Activated B cell treated with CpG ODN at 0.5 μM for 24 hours (primary cell): ENCODE data around the gene KIF13A. TPM values are rescaled to one million over a fixed set of nuclear protein-coding genes. Genes with fewer than 3 reads are reported as not detected.
A peak's percentile ranks its signal among the peaks of the same experiment; 100 is the strongest.

Experiments
- ATAC-seq: fragments of 200-7000 bp; cut with Tn5 transposase; one replicate; pipeline ENCODE4 v1.10.0; 2021; ENCODE audit warnings: low read depth, mild to moderate bottlenecking, moderate library complexity
- CTCF ChIA-PET: fragments of 350-600 bp; sonication (Branson Sonifier 250); formaldehyde crosslinking; loops from one replicate; lab custom pipeline; 2021; ENCODE audit warnings: antibody characterized with exemption; lab: Charles Lee
- POLR2A ChIA-PET: fragments of 350-600 bp; sonication (Branson Sonifier 250); formaldehyde crosslinking; loops from one replicate; lab custom pipeline; 2021; ENCODE audit warnings: antibody characterized with exemption; lab: Charles Lee
- DNase-seq: peaks from one replicate; pipeline ENCODE4 v3.0.0; 2022
- H3K27ac Mint-ChIP-seq: one replicate; pipeline ENCODE4 v1.8.0; 2020; ENCODE audit warnings: mixed read lengths
- H3K27me3 Mint-ChIP-seq: one replicate; pipeline ENCODE4 v1.8.0; 2021; ENCODE audit warnings: mixed read lengths
- H3K36me3 Mint-ChIP-seq: one replicate; pipeline ENCODE4 v1.8.0; 2021; ENCODE audit warnings: low read depth, mixed read lengths
- H3K4me1 Mint-ChIP-seq: one replicate; pipeline ENCODE4 v1.8.0; 2021; ENCODE audit warnings: mixed read lengths
- H3K4me3 Mint-ChIP-seq: one replicate; pipeline ENCODE4 v1.8.0; 2020; ENCODE audit warnings: mild to moderate bottlenecking, mixed read lengths
- H3K9me3 Mint-ChIP-seq: one replicate; pipeline ENCODE4 v1.8.0; 2020; ENCODE audit warnings: mixed read lengths
- CTCF ChIP-seq: fragments of 200-600 bp; IDR thresholded peaks from one replicate; pipeline ENCODE4 v1.8.0; 2022; ENCODE audit warnings: antibody characterized with exemption, mild to moderate bottlenecking
- intact Hi-C: fragments of 100-400 bp; cut with micrococcal nuclease; formaldehyde crosslinking; loops from one replicate; pipeline ENCODE4 v1.15.1; 2024
- total RNA-seq: library from RNA; stranded (reverse); gene quantifications from 2 replicates; pipeline ENCODE4 v1.2.3, GENCODE V29; 2022

Gene KIF13A
- total RNA-seq, result 13.1 and 14.1 TPM in 2 replicates

GRCh38 chr6:17987447-17987696 lies at the start of gene KIF13A:
KIF13A (minus strand) TSS chr6:17987635; CDS start chr6:17987463, 172 bp downstream.
- ATAC-seq (peak; percentile 68), DNase-seq (no peak)
- POLR2A ChIA-PET, result interaction anchor here (1.3 kb wide), 1 partner anchor 9 kb away, joined by 4 read pairs; no protein-coding TSS in a partner anchor
- intact Hi-C loops, result loop anchor here (1.0 to 10.0 kb wide), 5 partner anchors 135 to 487 kb away; partner anchors contain the start of genes NHLRC1, NUP153 and RNF144B
- TF ChIP-seq CTCF, result no peak
- Mint-ChIP-seq H3K36me3 (no peaks in the 10 kb centered on the region), H3K27me3 (no peaks in the 10 kb centered on the region), H3K4me3 (peak within 1 kb of the TSS; percentile 91), H3K9me3 (no peaks in the 10 kb centered on the region), H3K27ac (peak within 1 kb of the TSS; percentile 88), H3K4me1 (peaks cover 32% of the 10 kb centered on the region)
- CTCF ChIA-PET, result no interaction called here

GRCh38 chr6:18036781-18037180 lies 49.3 kb upstream of the KIF13A start:
- DNase-seq, result no peak
- no peak for ATAC-seq
- Mint-ChIP-seq H3K4me1 (no peaks in the 10 kb centered on the region), H3K36me3 (no peaks in the 10 kb centered on the region), H3K27me3 (peaks cover 3% of the 10 kb centered on the region), H3K9me3 (no peaks in the 10 kb centered on the region), H3K27ac (no peak overlapping the region), H3K4me3 (no peak overlapping the region)
- TF ChIP-seq CTCF, result no peak
- ChIA-PET POLR2A (no interaction called here), CTCF (no interaction called here)
- intact Hi-C loops, result no loop called here

GRCh38 chr6:18035330-18035854 lies 48.0 kb upstream of the KIF13A start:
- Mint-ChIP-seq H3K9me3 (no peaks in the 10 kb centered on the region), H3K27me3 (peaks cover 3% of the 10 kb centered on the region), H3K4me3 (no peak overlapping the region), H3K27ac (no peak overlapping the region), H3K36me3 (no peaks in the 10 kb centered on the region), H3K4me1 (no peaks in the 10 kb centered on the region)
- CTCF ChIA-PET, result no interaction called here
- TF ChIP-seq CTCF, result no peak
- ATAC-seq (no peak), DNase-seq (no peak)
- intact Hi-C loops, result no loop called here
- POLR2A ChIA-PET, result no interaction called here

- ATAC-seq, result no peak
- ChIA-PET POLR2A (no interaction called here), CTCF (no interaction called here)
- peaks cover 3% of the 10 kb centered on the region for H3K27me3 Mint-ChIP-seq
- no peak overlapping the region for H3K4me3 Mint-ChIP-seq
- no peaks in the 10 kb centered on the region for H3K4me1 Mint-ChIP-seq
- no peak for TF ChIP-seq CTCF
- H3K27ac Mint-ChIP-seq, result no peak overlapping the region
- intact Hi-C loops, result no loop called here
- H3K9me3 Mint-ChIP-seq, result no peaks in the 10 kb centered on the region
- H3K36me3 Mint-ChIP-seq, result no peaks in the 10 kb centered on the region
- no peak for DNase-seq
These were observed 47.4 kb upstream of the KIF13A start for GRCh38 chr6:18034798-18035202.

- POLR2A ChIA-PET, result no interaction called here
- no peak for TF ChIP-seq CTCF
- no peak for DNase-seq
- CTCF ChIA-PET, result no interaction called here
- intact Hi-C loops, result no loop called here
- Mint-ChIP-seq H3K4me3 (no peak overlapping the region), H3K27ac (no peak overlapping the region), H3K9me3 (no peaks in the 10 kb centered on the region), H3K36me3 (no peaks in the 10 kb centered on the region), H3K4me1 (no peaks in the 10 kb centered on the region), H3K27me3 (peaks cover 2% of the 10 kb centered on the region)
- no peak for ATAC-seq
These were observed 44.3 kb upstream of the KIF13A start for GRCh38 chr6:18031680-18032256.
